Measurements from ENCODE around the gene CHPF2.

GRCh38 chr7:151242159-151243044 lies 10.1 kb downstream of the CHPF2 start:
- no peak for TF ChIP-seq CTCF (IDR thresholded peaks at IDR 0.05)
- TF ChIP-seq POLR2A (IDR thresholded peaks at IDR 0.05): no peak

All from testis (tissue), 2 donors.